Sigmoid colon (tissue), 7 donors: ENCODE data around the gene XYLT1. TPM values are rescaled to one million over a fixed set of nuclear protein-coding genes. Genes with fewer than 3 reads are reported as not detected.

Experiments
- DNase-seq: peaks from one replicate; pipeline ENCODE4 v3.0.0-alpha.2; 2019
- H3K27ac ChIP-seq, 4 donors: fragments of 200-600 bp; sonication (generic); one replicate each; pipeline ENCODE4 v1.5.1; 2016 to 2019; ENCODE audit warnings: mild to moderate bottlenecking in 1 of 4
- H3K27me3 ChIP-seq, 3 donors: fragments of 200-600 bp; sonication (generic); one replicate each; pipeline ENCODE4 v1.5.1; 2019; ENCODE audit warnings: mild to moderate bottlenecking in 1 of 3
- H3K36me3 ChIP-seq, 4 donors: fragments of 200-600 bp; sonication (generic); one replicate each; pipeline ENCODE4 v1.5.1; 2016 to 2019
- H3K4me1 ChIP-seq, 4 donors: fragments of 200-600 bp; sonication (generic); one replicate each; pipeline ENCODE4 v1.5.1; 2017 to 2019
- H3K4me3 ChIP-seq, 4 donors: fragments of 200-600 bp; sonication (generic); one replicate each; pipeline ENCODE4 v1.5.1; 2017 to 2019; ENCODE audit warnings: mild to moderate bottlenecking in 2 of 4, moderate library complexity in 1 of 4
- H3K9me3 ChIP-seq, 4 donors: fragments of 200-600 bp in 3 of 4; sonication (generic) in 3 of 4; one replicate each; pipeline versions ENCODE4 v1.5.1 to v1.6.1; 2013 to 2019
- EP300 ChIP-seq, 4 donors: sonication (generic); formaldehyde crosslinking; IDR thresholded peaks; one replicate each; pipeline ENCODE4 v1.6.1; 2017; ENCODE audit warnings: antibody characterized with exemption in 4 of 4
- POLR2A ChIP-seq, 2 donors: fragments of 450-650 bp; IDR thresholded peaks; one replicate each; pipeline ENCODE4 v1.6.1; 2016; ENCODE audit warnings: antibody characterized with exemption in 2 of 2, mild to moderate bottlenecking in 2 of 2, moderate library complexity in 2 of 2
- POLR2AphosphoS5 ChIP-seq, 4 donors: sonication (generic); formaldehyde crosslinking; IDR thresholded peaks; one replicate each; pipeline ENCODE4 v1.6.1; 2017; ENCODE audit warnings: antibody characterized with exemption in 4 of 4
- WGBS, 2 donors: extraction: QIAGEN DNeasy Blood & Tissue Kit; methylation state at CpG; one replicate each; pipeline ENCODE4 v1.1.7; 2013; 5-methylcytosine and 5-hydroxymethylcytosine counted together
- intact Hi-C: fragments of 100-400 bp; cut with DNase I; formaldehyde crosslinking; loops from one replicate; pipeline ENCODE4 v1.15.1; 2023
- polyA plus RNA-seq, 3 donors: library from polyadenylated mRNA; stranded (reverse); fragments of 200-250 nt; gene quantifications; one replicate each; pipeline ENCODE4 v1.2.3, GENCODE V29; 2013
- total RNA-seq, 4 donors: library from RNA; depleted of rRNA; stranded (reverse); fragments of >200 nt; gene quantifications; one replicate each; pipeline ENCODE4 v1.1.0, GENCODE V29; 2016
- TF ChIP-seq, protein P1 (sequence below), 4 experiments: fragments of 450-650 bp in 3 of 4; fragments of 200-600 bp in 1 of 4; IDR thresholded peaks; one replicate each; pipeline ENCODE4 v1.5.1; 2016 to 2019; ENCODE audit warnings: antibody characterized with exemption in 4 of 4, mild to moderate bottlenecking in 3 of 4, moderate library complexity in 2 of 4
- donor health status: healthy with polysubstance abuse.
- donor health status: Bipolar disorder and iron deficiency.
- donor health status: healthy.

Gene XYLT1
- total and polyA plus RNA-seq, 7 donors, result 0.60 to 33.2 (median 23.0) TPM

DNA sequence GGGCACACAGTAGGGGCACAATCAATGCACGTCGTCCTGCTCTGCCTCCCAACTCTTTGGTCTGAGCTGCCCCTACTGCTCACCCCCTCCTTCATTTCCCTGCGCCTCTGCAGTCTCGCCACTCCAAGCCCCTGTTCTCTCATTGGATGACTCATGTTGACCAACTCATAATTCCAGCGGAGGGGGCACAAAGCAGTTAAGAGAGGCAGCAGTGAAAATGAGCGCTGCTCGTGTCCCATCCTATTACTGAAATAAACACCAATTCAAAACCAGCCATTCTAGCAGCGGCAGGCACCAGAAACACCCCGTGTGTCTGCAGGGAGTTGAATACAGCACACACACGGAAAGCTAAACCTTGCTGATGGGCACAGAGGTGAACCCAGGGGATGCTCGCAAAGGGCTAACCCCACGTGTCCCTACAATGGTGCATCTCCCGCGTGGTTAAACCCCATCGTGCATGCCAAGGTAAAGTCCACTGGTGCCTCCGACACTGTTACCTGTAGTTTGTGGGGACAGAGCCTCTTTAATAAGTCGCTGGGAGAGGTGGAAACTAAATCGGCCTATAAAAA lies 310.4 kb downstream of the XYLT1 start:
- H3K9me3 ChIP-seq, result no peaks in the 10 kb centered on the region
- H3K27me3 ChIP-seq, result no peaks in the 10 kb centered on the region
- 74 to 86% methylated on average over 18 of the region's 18 CpGs for WGBS, 2 donors
- no peak overlapping the region for H3K4me3 ChIP-seq
- TF ChIP-seq, protein P1, sequence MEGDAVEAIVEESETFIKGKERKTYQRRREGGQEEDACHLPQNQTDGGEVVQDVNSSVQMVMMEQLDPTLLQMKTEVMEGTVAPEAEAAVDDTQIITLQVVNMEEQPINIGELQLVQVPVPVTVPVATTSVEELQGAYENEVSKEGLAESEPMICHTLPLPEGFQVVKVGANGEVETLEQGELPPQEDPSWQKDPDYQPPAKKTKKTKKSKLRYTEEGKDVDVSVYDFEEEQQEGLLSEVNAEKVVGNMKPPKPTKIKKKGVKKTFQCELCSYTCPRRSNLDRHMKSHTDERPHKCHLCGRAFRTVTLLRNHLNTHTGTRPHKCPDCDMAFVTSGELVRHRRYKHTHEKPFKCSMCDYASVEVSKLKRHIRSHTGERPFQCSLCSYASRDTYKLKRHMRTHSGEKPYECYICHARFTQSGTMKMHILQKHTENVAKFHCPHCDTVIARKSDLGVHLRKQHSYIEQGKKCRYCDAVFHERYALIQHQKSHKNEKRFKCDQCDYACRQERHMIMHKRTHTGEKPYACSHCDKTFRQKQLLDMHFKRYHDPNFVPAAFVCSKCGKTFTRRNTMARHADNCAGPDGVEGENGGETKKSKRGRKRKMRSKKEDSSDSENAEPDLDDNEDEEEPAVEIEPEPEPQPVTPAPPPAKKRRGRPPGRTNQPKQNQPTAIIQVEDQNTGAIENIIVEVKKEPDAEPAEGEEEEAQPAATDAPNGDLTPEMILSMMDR (IDR thresholded peaks at IDR 0.05), result no peak
- no peak for TF ChIP-seq POLR2A (IDR thresholded peaks at IDR 0.05)
- H3K36me3 ChIP-seq, result peaks cover 0 to 20% (median 3%) of the 10 kb centered on the region in 4 donors
- no peak overlapping the region for H3K27ac ChIP-seq
- intact Hi-C loops, result no loop called here
- DNase-seq, result no peak
- H3K4me1 ChIP-seq, result peaks cover 0 to 8% (median 4%) of the 10 kb centered on the region in 4 donors

DNA sequence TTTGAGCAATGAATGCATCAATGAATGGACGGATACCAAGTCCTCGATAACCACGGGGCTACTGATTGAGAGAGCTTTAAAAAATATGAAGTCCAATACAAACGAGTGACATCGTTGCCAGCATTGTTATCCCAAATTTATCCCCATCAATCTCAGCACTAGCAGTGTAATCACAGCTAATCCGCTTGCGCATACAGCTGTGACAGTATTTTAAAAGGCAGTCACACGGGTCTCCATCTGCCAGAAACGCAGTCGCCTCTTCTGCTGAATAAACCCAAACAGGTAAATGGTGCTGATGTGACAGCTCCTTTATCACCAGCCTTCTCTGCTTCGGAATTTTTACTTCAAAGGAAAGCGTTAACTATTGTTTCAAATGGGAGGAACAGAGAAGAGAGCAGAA lies 311.1 kb downstream of the XYLT1 start:
- WGBS, 2 donors, result 85 to 91% methylated on average over 12 of the region's 12 CpGs
- Histone ChIP-seq H3K4me1 (peaks cover 0 to 8% (median 4%) of the 10 kb centered on the region in 4 donors), H3K27me3 (no peaks in the 10 kb centered on the region), H3K36me3 (peaks cover 0 to 20% (median 3%) of the 10 kb centered on the region in 4 donors), H3K9me3 (no peaks in the 10 kb centered on the region), H3K27ac (no peak overlapping the region), H3K4me3 (no peak overlapping the region)
- no peak for TF ChIP-seq EP300 (IDR thresholded peaks at IDR 0.05)
- intact Hi-C loops, result no loop called here
- no peak for DNase-seq

DNA sequence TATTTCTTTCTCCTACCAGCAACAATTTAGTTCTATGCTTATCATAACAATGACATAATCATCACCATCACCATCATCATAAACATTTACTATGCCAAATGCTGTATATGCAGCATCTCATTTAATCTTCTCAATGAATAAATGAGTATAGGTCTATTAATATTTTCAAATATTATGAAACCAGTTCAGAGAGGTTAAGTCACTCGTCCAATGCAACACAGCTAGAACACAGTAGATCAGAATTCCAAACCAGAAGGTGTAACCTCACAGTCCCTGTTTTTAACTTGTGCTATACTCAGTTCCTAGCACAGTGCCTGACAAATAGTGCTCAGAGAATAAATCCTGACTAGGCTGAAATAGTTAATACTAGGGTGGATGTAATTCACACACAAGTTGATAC lies 314.8 kb downstream of the XYLT1 start:
- 96 to 100% methylated on average over 1 of the region's 1 CpG for WGBS, 2 donors
- no peaks in the 10 kb centered on the region for H3K27me3 ChIP-seq
- TF ChIP-seq, protein P1 (IDR thresholded peaks at IDR 0.05), result no peak
- no peak for TF ChIP-seq POLR2AphosphoS5 (IDR thresholded peaks at IDR 0.05)
- TF ChIP-seq EP300 (IDR thresholded peaks at IDR 0.05), result no peak
- no peak for TF ChIP-seq POLR2A (IDR thresholded peaks at IDR 0.05)
- no peak for DNase-seq
- no peak overlapping the region for H3K27ac ChIP-seq
- intact Hi-C loops, result no loop called here
- H3K9me3 ChIP-seq, result no peaks in the 10 kb centered on the region
- peaks cover 0 to 7% (median 3%) of the 10 kb centered on the region in 4 donors for H3K4me1 ChIP-seq
- peaks cover 0 to 20% (median 3%) of the 10 kb centered on the region in 4 donors for H3K36me3 ChIP-seq
- H3K4me3 ChIP-seq, result no peak overlapping the region

DNA sequence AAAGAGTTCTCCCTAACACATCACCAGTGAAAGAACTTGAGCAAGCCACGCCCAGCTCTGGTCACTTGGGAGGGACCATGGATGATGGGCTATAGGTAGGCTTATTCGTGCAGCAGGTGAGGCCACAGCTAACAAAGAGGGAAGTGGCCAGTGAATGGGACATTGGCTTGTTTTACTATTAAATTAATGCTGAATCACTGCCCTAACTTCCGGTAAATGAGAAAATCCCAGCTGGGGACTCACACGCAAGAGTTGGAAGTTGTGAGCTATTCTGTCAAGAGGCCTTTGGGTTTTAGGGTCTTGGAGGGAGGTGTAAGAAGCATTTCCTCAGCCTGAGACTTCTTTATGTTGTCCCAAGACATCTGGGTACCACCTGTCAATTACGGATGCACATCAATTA lies 315.3 kb downstream of the XYLT1 start:
- 89 to 91% methylated on average over 5 of the region's 5 CpGs for WGBS, 2 donors
- Histone ChIP-seq H3K4me1 (peaks cover 0 to 2% (median under 1%) of the 10 kb centered on the region in 4 donors), H3K4me3 (no peak overlapping the region), H3K27me3 (no peaks in the 10 kb centered on the region), H3K36me3 (peaks cover 0 to 20% (median 3%) of the 10 kb centered on the region in 4 donors), H3K9me3 (no peaks in the 10 kb centered on the region), H3K27ac (no peak overlapping the region)
- intact Hi-C loops, result no loop called here
- no peak for DNase-seq
- no peak for TF ChIP-seq POLR2A (IDR thresholded peaks at IDR 0.05)
- TF ChIP-seq, protein P1 (IDR thresholded peaks at IDR 0.05), result no peak
- no peak for TF ChIP-seq EP300 (IDR thresholded peaks at IDR 0.05)
- no peak for TF ChIP-seq POLR2AphosphoS5 (IDR thresholded peaks at IDR 0.05)

DNA sequence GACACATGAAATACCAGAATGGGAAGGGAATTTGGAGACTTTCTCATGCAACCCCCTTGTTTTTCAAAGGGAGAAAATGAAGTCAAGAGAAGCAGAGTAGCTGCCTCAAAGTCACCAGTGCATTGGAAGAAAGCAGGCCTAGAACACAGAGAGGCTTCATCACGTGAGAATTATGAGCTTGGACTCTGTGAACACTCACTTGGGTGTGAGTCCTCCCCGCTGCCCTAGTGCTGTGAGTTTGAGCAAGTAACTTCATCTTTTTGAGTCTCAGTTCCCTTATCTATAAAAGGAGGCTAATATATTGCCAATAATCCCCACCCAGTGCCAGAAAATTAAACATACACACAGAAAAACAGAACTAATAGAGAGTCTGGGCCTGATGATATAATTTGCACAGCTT lies 315.8 kb downstream of the XYLT1 start:
- no peaks in the 10 kb centered on the region for H3K9me3 ChIP-seq
- peaks cover 0 to 20% (median 3%) of the 10 kb centered on the region in 4 donors for H3K36me3 ChIP-seq
- H3K27ac ChIP-seq, result no peak overlapping the region
- WGBS, 2 donors, result 73 to 82% methylated on average over 2 of the region's 2 CpGs
- intact Hi-C loops, result no loop called here
- peak; percentile 65 for DNase-seq
- TF ChIP-seq, protein P1 (IDR thresholded peaks at IDR 0.05), result no peak
- no peak for TF ChIP-seq POLR2A (IDR thresholded peaks at IDR 0.05)
- no peak for TF ChIP-seq EP300 (IDR thresholded peaks at IDR 0.05)
- TF ChIP-seq POLR2AphosphoS5 (IDR thresholded peaks at IDR 0.05), result no peak
- H3K4me3 ChIP-seq, result no peak overlapping the region
- H3K27me3 ChIP-seq, result no peaks in the 10 kb centered on the region
- H3K4me1 ChIP-seq, result no peaks in the 10 kb centered on the region
